HG02938 (cell line): ENCODE data around the gene TCEANC2.

Experiments
- ATAC-seq: cut with Tn5 transposase; IDR thresholded peaks from one replicate; pipeline ENCODE4 v1.9.1; 2021; ENCODE audit warnings: mild to moderate bottlenecking, moderate library complexity; ENCODE audit not compliant: unreplicated experiment

The TCEANC2 gene

GRCh38 chr1:54129858-54130257 lies 76.5 kb downstream of the TCEANC2 start:
- no peak for ATAC-seq

DNA sequence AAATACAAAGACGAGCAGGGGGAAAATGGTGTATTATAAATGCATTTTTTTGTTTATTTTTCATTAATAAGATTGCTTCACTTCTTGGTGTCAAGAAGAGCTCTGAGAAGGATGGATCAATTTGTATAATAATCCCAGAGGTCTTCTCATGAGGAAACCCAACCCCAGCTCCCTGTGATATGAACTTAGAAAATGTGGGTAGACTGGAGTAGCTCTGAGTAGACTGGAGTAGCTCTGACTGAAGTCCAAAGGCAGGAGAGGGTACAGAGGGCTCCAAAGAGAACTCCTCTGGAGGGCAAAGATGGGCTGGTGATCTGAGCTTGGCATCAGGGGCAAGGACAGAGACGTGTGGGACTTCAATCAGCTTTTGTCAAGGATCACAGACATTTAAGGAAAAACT lies 78.0 kb downstream of the TCEANC2 start:
- no peak for ATAC-seq

DNA sequence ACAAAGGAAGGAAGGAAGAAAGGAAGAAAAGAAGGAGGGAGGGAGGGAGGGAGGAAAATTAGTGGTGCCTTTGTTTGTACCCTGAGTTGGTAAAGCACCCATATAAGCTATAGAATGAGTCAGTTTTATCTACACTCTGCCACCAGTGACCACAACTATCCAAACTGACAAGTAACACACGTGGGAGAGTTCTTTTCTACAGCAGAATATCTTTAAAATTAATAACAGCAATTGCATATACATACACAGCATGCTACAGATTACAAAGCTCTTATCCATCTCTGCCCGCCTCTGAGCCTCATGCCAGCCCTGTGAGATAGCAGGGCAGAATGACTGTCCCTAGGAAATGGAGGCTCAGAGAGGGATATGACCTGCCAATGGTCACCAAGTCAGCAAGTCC lies 79.1 kb downstream of the TCEANC2 start:
- ATAC-seq = no peak

DNA sequence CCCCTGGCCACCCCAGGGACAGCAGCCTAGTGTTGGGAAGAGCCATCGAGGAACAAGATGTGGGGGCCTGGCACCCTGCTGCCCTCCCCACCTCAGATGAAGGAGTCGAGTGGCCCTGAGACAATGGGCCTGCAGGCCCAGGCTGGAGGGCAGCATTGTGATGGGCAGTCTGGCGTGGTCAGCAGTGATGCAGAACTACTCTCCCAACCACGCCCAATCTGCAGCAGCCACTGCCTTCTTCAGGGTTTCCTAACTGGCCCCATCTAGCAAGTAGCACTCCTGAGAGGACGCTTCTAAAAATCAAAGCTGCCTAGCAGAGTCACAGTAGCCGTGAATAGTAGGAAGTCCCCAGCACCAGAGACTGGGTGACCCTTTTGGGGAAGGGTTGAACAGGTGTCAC lies 80.9 kb downstream of the TCEANC2 start:
- no peak for ATAC-seq

DNA sequence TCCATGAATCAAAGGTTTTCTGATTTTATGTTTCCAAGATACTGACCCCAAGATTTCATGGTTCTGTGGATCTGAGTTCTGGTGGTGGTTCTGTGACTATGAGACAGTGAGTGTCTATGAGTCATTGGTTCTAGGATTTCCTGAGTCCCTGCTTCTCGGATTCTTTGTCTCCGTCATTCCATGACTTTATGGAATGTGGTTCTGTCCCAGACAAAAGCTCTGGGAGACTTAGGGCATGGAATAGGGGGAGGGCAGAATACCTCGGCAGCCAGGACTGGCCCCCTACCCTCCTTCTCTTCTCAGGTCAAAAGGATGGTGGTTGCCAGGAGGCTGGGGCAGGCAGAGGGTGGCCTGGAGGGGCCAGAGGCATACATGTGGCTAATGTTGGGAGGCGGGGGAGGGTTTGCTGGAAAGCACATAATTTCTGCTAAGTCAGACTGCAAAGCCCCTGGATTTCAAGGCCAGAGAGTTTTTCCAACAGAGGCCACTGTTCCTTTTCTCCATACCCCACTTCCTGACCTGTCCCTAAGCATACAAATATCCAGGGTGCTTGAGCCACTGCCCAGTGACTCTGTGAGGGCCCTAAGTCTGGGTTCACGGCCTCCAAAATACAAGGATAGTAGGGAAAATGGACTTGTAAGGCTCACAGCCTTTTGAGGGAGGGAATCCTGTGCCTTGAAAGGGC lies 82.2 kb downstream of the TCEANC2 start:
- ATAC-seq = no peak

GRCh38 chr1:54136269-54136896 lies 83.0 kb downstream of the TCEANC2 start:
- no peak for ATAC-seq

GRCh38 chr1:54136963-54137533 lies 83.6 kb downstream of the TCEANC2 start:
- ATAC-seq = no peak

GRCh38 chr1:54137534-54138061 lies 84.2 kb downstream of the TCEANC2 start:
- no peak for ATAC-seq

DNA sequence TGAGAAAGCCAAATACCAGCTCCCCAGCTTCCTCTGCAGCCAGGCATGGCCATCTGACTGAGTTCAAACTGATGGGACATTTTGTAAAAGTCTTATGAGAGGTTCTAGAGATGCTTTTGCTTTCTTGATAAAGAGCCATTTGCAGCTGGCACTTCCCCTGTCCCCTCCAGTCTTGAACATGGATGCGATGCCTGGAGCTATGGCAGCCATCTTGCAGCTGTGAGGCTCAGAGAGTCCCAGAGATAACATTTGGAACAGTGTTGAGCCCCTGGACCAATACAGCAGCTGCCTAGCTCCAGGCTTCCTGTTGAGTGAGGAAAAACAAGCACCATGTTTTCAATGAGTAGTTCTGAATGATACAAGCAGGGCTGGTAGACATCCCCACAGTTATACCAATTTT lies 85.6 kb downstream of the TCEANC2 start:
- ATAC-seq = no peak

- ATAC-seq = no peak
Measured at GRCh38 chr1:54139711-54140110, 86.3 kb downstream of the TCEANC2 start.

DNA sequence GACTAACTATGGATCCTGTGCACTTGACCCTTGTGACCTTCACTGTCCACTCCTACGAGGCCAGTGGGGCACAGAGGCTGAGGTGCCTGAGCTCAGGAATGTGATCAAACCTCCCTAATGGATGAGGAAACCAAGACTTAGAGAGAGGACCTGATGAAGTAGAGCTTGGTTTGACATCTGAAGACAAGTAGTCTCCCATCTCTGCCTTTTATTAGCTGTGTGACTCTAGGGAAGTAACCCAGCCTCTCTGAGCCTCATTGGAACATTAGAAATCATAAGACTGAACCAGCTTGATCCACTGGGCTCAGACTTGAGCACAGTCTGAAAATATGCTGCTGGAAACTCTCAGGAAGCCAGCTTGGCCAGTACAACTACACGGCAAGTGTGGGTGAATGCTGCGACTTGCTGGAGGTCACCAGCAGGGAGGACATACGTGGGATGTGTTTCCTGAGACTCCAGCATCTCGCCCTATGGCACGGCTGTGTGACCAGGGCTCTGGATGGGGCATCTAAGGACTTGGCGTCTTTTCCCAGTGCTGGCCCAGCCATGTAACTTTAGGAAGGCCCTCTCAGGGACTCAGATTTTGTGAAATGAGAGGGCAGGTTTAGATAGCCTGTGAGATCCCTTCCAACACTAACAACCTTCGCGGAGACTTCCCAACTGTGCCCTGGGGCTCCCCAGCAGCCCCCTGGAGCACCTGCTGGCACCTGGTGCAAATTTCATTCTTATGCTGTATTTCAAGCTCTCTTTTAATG lies 88.9 kb downstream of the TCEANC2 start:
- ATAC-seq = no peak

- no peak for ATAC-seq
Measured at GRCh38 chr1:54144366-54144765, 91.0 kb downstream of the TCEANC2 start.

- ATAC-seq = no peak
Measured at GRCh38 chr1:54149734-54150133, 96.3 kb downstream of the TCEANC2 start.

DNA sequence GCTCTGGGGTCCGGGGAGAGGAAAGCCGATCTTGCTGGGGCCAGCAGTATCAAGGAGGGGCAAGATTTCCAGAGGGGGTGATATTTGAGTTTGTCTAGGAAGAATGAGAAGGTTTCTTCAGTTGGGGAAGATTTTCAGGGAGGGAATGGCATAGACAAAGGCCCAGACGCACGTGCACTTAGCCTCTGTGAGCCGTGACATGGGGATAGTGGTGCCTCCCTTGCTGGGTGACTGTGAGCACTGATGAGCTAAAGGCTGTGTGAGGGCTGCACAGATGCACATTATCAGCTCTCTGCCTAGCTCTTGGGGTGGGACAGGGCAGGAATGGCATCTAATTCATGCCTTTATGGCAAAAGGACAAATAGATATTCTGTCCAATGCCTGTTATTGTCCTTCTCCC lies 97.6 kb downstream of the TCEANC2 start:
- ATAC-seq = no peak

GRCh38 chr1:54152696-54153095 lies 99.3 kb downstream of the TCEANC2 start, which contains the start of gene CDCP2:
Gene CDCP2 (minus strand): TSS chr1:54153000. CDS start chr1:54152922, 78 bp downstream.
- no peak for ATAC-seq

GRCh38 chr1:54153535-54154439 lies 100.4 kb downstream of the TCEANC2 start:
- ATAC-seq = no peak
